Measurements from ENCODE around the gene GPR35. TPM values are rescaled to one million over a fixed set of nuclear protein-coding genes. Genes with fewer than 3 reads are reported as not detected.

Gene GPR35
- total RNA-seq: 1 to 10 TPM in 2 of 8 experiments, under 1 TPM in 6; 0.15 to 1.3 (median 0.54) TPM

GRCh38 chr2:240624950-240625621 is at the start of gene GPR35:
Gene GPR35 (plus strand): TSS chr2:240625480. CDS start chr2:240629953, 4,473 bp downstream.
- WGBS, 10 experiments: 5 to 80% (median 50%) methylated on average over 1 to 4 of the region's 23 CpGs; no CpG with 5 or more reads in 7 of the 10 experiments
- in situ Hi-C loops (cut with MboI; ENCODE audit: low pct_unique_long_range_greater_than_20kb in 2 of 9, low sequenced_read_pairs in 9 of 9, unreplicated experiment in 9 of 9): no loop called here
- Histone ChIP-seq H3K4me3 (no peak within 1 kb of the TSS), H3K27ac (no peak within 1 kb of the TSS), H3K4me1 (replicated peaks in 1 of 2) (peaks cover 0 to 8% of the 10 kb centered on the region in 2 donors)
- ATAC-seq (replicated peaks in 6 of 8): peak; percentile 43 to 96 (median 61)

- Histone ChIP-seq H3K4me1 (replicated peaks in 1 of 2) (no peaks in the 10 kb centered on the region), H3K27ac (no peak overlapping the region), H3K4me3 (no peak overlapping the region)
- ATAC-seq (replicated peaks in 6 of 8): no peak
- 30 to 100% (median 80%) methylated on average over 1 to 4 of the region's 6 CpGs; no CpG with 5 or more reads in 5 of the 10 experiments for WGBS, 10 experiments
- in situ Hi-C loops (cut with MboI; ENCODE audit: low pct_unique_long_range_greater_than_20kb in 2 of 9, low sequenced_read_pairs in 9 of 9, unreplicated experiment in 9 of 9): no loop called here
Measured at GRCh38 chr2:240576036-240576435, 49.2 kb upstream of the GPR35 start.

GRCh38 chr2:240576436-240577205 is 48.7 kb upstream of the GPR35 start:
- 80 to 100% (median 93%) methylated on average over 1 to 9 of the region's 32 CpGs; no CpG with 5 or more reads in 7 of the 10 experiments for WGBS, 10 experiments
- in situ Hi-C loops (cut with MboI; ENCODE audit: low pct_unique_long_range_greater_than_20kb in 2 of 9, low sequenced_read_pairs in 9 of 9, unreplicated experiment in 9 of 9): no loop called here
- Histone ChIP-seq H3K4me3 (no peak overlapping the region), H3K4me1 (replicated peaks in 1 of 2) (no peaks in the 10 kb centered on the region), H3K27ac (no peak overlapping the region)
- peak in 1 of 8 experiments; percentile 2 for ATAC-seq (replicated peaks in 6 of 8)

- WGBS, 10 experiments: 60 to 100% (median 90%) methylated on average over 1 to 5 of the region's 26 CpGs; no CpG with 5 or more reads in 5 of the 10 experiments
- H3K27ac ChIP-seq: no peak overlapping the region
- no peaks in the 10 kb centered on the region for H3K4me1 ChIP-seq (replicated peaks in 1 of 2)
- peak in 4 of 8 experiments; percentile 3 to 5 (median 4) for ATAC-seq (replicated peaks in 6 of 8)
- no peak overlapping the region for H3K4me3 ChIP-seq
- in situ Hi-C loops (cut with MboI; ENCODE audit: low pct_unique_long_range_greater_than_20kb in 2 of 9, low sequenced_read_pairs in 9 of 9, unreplicated experiment in 9 of 9): no loop called here
Measured at GRCh38 chr2:240577281-240578109, 47.8 kb upstream of the GPR35 start.

- Histone ChIP-seq H3K4me3 (no peak overlapping the region), H3K27ac (no peak overlapping the region), H3K4me1 (replicated peaks in 1 of 2) (no peaks in the 10 kb centered on the region)
- WGBS, 10 experiments: no CpG with 5 or more reads among the region's 9 CpGs
- in situ Hi-C loops (cut with MboI; ENCODE audit: low pct_unique_long_range_greater_than_20kb in 2 of 9, low sequenced_read_pairs in 9 of 9, unreplicated experiment in 9 of 9): no loop called here
- ATAC-seq (replicated peaks in 6 of 8): peak in 4 of 8 experiments; percentile 1 to 9 (median 6)
Measured at GRCh38 chr2:240578110-240578450, 47.2 kb upstream of the GPR35 start.

GRCh38 chr2:240578488-240578887 is 46.8 kb upstream of the GPR35 start:
- in situ Hi-C loops (cut with MboI; ENCODE audit: low pct_unique_long_range_greater_than_20kb in 2 of 9, low sequenced_read_pairs in 9 of 9, unreplicated experiment in 9 of 9): no loop called here
- peak in 2 of 8 experiments; percentile 1 to 2 for ATAC-seq (replicated peaks in 6 of 8)
- no CpG with 5 or more reads among the region's 8 CpGs for WGBS, 10 experiments
- Histone ChIP-seq H3K4me1 (replicated peaks in 1 of 2) (no peaks in the 10 kb centered on the region), H3K4me3 (no peak overlapping the region), H3K27ac (no peak overlapping the region)

GRCh38 chr2:240579071-240579762 is 46.1 kb upstream of the GPR35 start:
- 81 to 95% methylated on average over 4 to 5 of the region's 12 CpGs; no CpG with 5 or more reads in 8 of the 10 experiments for WGBS, 10 experiments
- ATAC-seq (replicated peaks in 6 of 8): no peak
- in situ Hi-C loops (cut with MboI; ENCODE audit: low pct_unique_long_range_greater_than_20kb in 2 of 9, low sequenced_read_pairs in 9 of 9, unreplicated experiment in 9 of 9): no loop called here
- H3K27ac ChIP-seq: no peak overlapping the region
- H3K4me1 ChIP-seq (replicated peaks in 1 of 2): no peaks in the 10 kb centered on the region
- H3K4me3 ChIP-seq: no peak overlapping the region

GRCh38 chr2:240579771-240580614 is 45.3 kb upstream of the GPR35 start:
- peak in 7 of 8 experiments; percentile 13 to 86 (median 41) for ATAC-seq (replicated peaks in 6 of 8)
- H3K27ac ChIP-seq: no peak overlapping the region
- peaks cover 2 to 6% of the 10 kb centered on the region in 2 donors for H3K4me1 ChIP-seq (replicated peaks in 1 of 2)
- WGBS, 10 experiments: 0 to 80% (median 69%) methylated on average over 2 to 19 of the region's 27 CpGs; no CpG with 5 or more reads in 2 of the 10 experiments
- H3K4me3 ChIP-seq: no peak overlapping the region
- in situ Hi-C loops (cut with MboI; ENCODE audit: low pct_unique_long_range_greater_than_20kb in 2 of 9, low sequenced_read_pairs in 9 of 9, unreplicated experiment in 9 of 9): no loop called here

- H3K4me1 ChIP-seq (replicated peaks in 1 of 2): peaks cover 7 to 10% of the 10 kb centered on the region in 2 donors
Measured at GRCh38 chr2:240581811-240582210, 43.5 kb upstream of the GPR35 start.

GRCh38 chr2:240582781-240583180 is 42.5 kb upstream of the GPR35 start:
- no peak for ATAC-seq (replicated peaks in 6 of 8)

More at GRCh38 chr2:240581811-240582210, 43.5 kb upstream of the GPR35 start:
- 60 to 100% (median 83%) methylated on average over 1 to 3 of the region's 5 CpGs; no CpG with 5 or more reads in 6 of the 10 experiments for whole genome bisulfite sequencing, 10 experiments
- ATAC-seq (replicated peaks in 6 of 8): no peak
- Histone ChIP-seq H3K4me3 (no peak overlapping the region), H3K27ac (no peak overlapping the region)
- in situ Hi-C loops (cut with MboI; ENCODE audit: low pct_unique_long_range_greater_than_20kb in 2 of 9, low sequenced_read_pairs in 9 of 9, unreplicated experiment in 9 of 9): no loop called here

GRCh38 chr2:240583774-240584173 is 41.5 kb upstream of the GPR35 start:
- in situ Hi-C loops (cut with MboI; ENCODE audit: low pct_unique_long_range_greater_than_20kb in 2 of 9, low sequenced_read_pairs in 9 of 9, unreplicated experiment in 9 of 9): no loop called here
- H3K27ac ChIP-seq: no peak overlapping the region
- WGBS, 10 experiments: 94 to 100% (median 100%) methylated on average over 1 to 3 of the region's 4 CpGs; no CpG with 5 or more reads in 3 of the 10 experiments
- peaks cover 17 to 18% of the 10 kb centered on the region in 2 donors for H3K4me1 ChIP-seq (replicated peaks in 1 of 2)
- H3K4me3 ChIP-seq: no peak overlapping the region
- no peak for ATAC-seq (replicated peaks in 6 of 8)

More at GRCh38 chr2:240582781-240583180, 42.5 kb upstream of the GPR35 start:
- Histone ChIP-seq H3K27ac (no peak overlapping the region), H3K4me3 (no peak overlapping the region), H3K4me1 (replicated peaks in 1 of 2) (peaks cover 10 to 11% of the 10 kb centered on the region in 2 donors)
- in situ Hi-C loops (cut with MboI; ENCODE audit: low pct_unique_long_range_greater_than_20kb in 2 of 9, low sequenced_read_pairs in 9 of 9, unreplicated experiment in 9 of 9): no loop called here
- 71 to 100% (median 80%) methylated on average over 1 to 2 of the region's 3 CpGs; no CpG with 5 or more reads in 5 of the 10 experiments for WGBS, 10 experiments
